Measurements from ENCODE around the gene MORC3.

GRCh38 chr21:36386031-36386642 lies 66.1 kb downstream of the MORC3 start:
- TF ChIP-seq, protein P1, sequence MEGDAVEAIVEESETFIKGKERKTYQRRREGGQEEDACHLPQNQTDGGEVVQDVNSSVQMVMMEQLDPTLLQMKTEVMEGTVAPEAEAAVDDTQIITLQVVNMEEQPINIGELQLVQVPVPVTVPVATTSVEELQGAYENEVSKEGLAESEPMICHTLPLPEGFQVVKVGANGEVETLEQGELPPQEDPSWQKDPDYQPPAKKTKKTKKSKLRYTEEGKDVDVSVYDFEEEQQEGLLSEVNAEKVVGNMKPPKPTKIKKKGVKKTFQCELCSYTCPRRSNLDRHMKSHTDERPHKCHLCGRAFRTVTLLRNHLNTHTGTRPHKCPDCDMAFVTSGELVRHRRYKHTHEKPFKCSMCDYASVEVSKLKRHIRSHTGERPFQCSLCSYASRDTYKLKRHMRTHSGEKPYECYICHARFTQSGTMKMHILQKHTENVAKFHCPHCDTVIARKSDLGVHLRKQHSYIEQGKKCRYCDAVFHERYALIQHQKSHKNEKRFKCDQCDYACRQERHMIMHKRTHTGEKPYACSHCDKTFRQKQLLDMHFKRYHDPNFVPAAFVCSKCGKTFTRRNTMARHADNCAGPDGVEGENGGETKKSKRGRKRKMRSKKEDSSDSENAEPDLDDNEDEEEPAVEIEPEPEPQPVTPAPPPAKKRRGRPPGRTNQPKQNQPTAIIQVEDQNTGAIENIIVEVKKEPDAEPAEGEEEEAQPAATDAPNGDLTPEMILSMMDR (IDR thresholded peaks at IDR 0.05): no peak
- TF ChIP-seq POLR2A (IDR thresholded peaks at IDR 0.05): no peak

Data from testis (tissue), 2 donors.